HTR-8/SVneo (cell line): ENCODE results near the gene DUSP28.
A peak's percentile ranks its signal among the peaks of the same experiment; 100 is the strongest.
"Not testable (repeated sequence)": the region's sequence is repeated elsewhere in the genome, so short reads cannot be mapped to it uniquely, and the experiment has no call there.

Experiments used
- DNase-seq: peaks from one replicate; pipeline ENCODE4 v3.0.0; 2011; ENCODE audit warnings: low spot score, mixed read lengths; ENCODE audit not compliant: insufficient read length
- FAIRE-seq: peaks from 2 replicates; lab custom pipeline; 2011; peaks lifted over from hg19 to GRCh38; lab: Jason Lieb, UNC

Gene DUSP28

DNA sequence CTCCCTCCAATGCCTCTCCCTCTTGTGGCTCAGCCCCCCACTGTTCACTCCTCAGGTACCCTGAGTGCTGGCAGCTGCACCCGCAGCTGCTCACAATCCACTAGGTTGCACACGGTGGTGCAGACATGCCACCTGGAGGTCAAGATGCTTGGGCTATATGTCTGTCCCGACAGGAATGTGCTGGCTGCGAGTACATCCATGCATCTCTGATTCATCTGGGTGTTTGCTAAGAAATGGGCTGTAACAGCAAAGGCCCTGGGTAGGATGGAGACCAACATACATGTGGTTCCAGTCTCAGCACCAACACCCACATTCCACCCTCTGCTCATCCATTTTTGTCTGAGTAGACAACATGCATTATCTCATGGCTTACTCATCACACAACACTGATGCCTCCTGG, 33.6 kb upstream of the DUSP28 start:
- DNase-seq (no peak), FAIRE-seq (no peak)

DNA sequence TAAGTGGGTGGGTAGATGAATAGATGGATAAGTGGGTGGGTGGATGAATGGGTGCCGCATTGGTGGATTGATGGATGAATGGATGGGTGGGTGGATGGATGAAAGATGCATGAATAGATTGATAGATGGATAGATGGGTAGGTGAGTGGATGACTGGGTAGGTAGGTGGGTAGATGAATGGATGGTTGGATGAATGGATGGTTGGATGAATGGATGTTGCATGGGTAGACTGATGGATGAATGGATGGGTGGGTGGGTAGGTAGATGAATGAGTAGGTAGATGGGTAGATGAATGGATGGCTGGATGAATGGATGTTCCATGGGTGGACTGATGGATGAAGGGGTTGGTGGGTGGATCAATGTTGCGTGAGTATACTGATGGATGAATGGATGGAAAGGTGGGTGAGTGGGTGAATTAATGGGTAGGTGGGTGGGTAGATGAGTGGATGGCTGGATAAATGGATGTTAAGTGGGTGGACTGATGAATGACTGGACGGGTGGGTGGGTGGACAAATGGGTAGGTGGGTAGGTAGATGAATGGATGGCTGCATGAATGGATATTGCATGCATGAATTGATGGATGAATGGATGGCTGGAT, 32.9 kb upstream of the DUSP28 start:
- DNase-seq (no peak), FAIRE-seq (peak; percentile 73)

DNA sequence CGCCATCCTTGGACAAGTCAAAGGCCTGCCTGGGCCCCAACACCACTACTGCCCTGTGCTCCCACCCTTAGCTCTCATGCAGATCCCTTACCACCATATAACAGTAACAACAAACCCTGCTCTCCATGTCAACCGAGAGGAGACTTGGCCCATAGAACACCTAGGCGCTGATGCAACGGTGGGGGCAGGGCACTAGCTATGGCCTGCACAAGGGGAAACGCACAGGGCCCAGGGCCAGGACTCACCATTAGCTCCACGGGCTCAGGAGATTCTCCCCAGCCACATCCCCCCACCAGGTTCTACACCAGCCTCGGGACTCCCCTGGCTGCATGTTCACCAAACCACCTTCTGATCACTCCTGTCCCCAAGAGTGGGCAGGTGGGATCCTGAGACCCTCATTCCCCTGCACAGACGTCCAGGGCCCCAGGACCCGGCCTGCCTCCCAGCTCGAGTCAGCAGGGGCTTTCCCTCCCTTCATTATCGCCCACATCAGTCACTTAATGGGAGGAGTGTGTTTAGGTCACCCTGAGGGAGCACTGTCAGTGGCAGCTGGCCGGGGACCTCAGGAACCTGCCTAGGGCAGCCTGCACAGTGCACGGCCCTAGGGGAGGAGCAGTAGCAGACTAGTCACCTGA, 31.6 kb upstream of the DUSP28 start:
- FAIRE-seq = no peak
- DNase-seq = no peak

DNA sequence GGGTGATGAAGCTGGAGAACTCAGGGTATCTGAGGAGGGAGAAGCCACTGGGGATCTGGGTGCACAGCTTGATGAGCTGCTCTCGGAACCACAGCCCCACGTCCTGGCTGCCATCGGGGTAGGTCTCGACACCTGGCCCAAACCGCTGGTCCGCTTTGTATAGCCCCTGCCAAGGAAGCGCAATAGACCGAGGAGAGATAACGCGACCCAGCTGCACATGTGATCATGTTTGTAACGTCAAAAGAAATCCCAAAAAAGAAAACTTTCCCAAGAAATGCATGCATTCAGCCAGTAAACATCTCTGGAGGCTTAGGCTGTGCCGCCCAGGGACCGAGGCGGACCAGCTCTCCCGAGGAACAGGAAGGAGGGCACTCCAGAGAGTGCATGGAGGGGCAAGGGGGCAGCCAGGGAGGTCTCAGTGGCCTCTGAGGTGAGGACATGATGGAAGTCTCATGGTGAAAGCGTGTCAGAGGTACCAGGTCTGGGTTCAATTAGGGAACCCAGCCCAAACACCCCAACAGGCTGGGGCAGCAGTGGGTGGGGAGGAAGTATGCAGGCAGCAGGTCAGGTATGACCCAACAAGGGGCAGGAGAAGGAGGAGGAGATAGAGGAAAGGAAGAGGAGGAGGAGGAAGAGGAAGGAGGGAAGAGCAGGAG, 30.7 kb upstream of the DUSP28 start:
- FAIRE-seq = no peak
- no peak for DNase-seq

DNA sequence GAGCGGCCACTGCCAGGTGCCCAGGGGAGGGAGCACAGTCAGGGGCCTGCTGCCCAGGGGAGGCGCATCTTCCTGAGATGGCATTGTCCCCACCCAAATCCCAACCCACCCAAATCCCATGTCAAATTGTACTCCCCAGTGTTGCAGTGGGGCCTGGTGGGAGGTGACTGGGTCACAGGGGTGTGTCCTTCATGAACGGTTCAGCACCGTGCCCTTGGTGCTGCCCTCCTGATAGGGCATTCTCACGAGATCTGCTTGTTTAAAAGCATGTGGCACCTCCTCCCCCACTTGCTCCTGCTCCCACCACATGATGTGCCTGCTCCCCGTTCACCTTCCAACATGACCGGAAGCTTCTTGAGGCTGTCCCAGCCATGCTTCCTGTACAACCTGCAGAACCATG, 30.0 kb upstream of the DUSP28 start:
- FAIRE-seq (no peak), DNase-seq (no peak)

DNA sequence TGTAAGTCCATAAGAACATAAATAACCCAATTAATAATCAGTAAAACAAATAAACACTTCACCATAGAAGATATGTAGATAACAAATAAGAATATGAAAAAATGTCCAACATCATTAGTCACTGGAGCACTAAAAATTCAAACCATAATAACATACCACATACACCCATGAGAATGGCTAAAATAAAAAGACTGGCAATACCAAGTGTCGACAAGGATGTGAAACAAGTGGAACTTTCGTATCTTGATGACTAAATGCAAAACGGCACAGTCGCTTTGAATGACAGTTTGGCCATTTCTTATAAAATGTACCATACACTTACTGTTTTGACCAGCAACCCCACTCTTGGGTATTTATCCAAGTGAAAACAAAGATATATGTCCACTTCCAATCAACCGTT, 29.1 kb upstream of the DUSP28 start:
- DNase-seq (no peak), FAIRE-seq (no peak)

DNA sequence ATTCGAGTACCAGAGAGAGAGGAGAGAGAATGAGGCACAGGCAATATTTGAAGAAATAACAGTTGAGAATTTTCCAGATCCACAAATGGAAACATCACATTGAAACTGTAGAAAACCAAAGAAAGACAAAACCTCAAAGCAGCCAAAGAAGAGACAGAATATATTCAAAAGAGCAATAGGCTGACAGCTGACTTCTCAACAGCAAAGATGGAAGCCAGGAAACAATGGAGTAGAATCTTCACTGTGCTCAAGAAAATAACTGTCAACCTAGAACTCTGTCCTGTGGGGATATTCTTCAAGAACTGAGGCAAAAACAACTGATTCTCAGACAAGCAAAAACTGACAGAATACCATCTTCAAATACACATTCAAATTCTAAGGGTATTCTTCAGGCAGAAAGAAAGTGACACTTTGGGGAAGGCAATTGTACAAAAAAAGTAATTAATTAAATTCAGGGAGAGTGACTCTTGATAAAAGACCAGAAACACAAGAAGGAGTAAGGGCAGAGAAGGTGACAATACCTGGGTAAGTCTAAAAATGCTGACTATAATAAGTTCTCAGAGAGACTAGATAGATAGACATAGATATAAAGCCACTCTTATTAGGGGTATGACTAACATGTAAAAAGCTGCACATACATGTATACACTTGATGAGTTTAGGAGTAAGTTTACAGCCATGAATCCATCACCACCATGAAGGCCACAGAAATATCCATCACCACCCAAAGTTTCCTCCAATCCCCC, 28.0 kb upstream of the DUSP28 start:
- FAIRE-seq (no peak), DNase-seq (no peak)

DNA sequence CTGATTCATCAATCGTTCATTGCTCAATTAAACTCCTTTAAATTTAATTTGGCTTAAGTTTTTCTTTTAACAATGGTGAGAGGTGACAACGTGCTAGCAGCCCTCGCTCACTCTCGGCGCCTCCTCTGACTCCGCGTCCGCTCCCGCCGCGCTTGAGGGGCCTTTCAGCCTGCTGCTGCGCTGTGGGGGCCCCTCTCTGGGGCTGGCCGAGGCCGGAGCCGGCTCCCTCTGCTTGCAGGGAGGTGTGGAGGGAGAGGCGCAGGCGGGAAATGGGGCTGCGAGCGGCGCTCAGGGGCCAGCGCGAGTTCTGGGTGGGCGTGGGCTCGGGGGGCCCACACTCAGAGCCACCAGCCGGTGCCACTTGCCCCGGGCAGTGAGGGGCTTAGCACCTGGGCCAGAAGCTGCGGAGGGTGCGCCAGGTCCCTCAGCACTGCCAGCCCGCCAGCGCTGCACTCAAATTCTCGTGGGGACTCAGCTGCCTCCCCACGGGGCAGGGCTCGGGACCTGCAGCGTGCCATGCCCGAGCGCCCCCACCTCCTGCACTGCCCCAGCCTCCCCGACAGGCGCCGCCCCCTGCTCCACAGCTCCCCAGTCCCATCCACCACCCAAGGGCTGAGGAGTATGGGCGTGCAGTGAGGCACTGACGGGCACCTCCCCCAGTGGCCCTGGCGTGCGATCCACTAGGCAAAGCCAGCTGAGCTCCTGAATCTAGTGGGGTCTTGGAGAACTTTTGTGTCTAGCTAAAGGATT, 22.0 kb upstream of the DUSP28 start:
- FAIRE-seq (no peak), DNase-seq (no peak)

DNA sequence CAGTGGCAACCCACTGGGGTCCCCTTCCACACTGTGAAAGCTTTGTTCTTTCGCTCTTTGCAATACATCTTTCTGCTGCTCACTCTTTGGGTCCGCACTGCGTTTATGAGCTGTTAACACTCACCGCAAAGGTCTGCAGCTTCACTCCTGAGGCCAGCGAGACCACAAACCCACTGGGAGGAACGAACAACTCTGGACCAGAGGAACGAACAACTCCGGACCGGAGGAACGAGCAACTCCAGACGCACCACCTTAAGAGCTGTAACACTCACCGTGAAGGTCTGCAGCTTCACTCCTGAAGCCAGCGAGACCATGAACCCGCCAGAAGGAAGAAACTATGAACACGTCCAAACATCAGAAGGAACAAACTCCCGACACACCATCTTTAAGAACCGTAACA, 21.1 kb upstream of the DUSP28 start:
- not testable (repeated sequence) for FAIRE-seq, DNase-seq

DNA sequence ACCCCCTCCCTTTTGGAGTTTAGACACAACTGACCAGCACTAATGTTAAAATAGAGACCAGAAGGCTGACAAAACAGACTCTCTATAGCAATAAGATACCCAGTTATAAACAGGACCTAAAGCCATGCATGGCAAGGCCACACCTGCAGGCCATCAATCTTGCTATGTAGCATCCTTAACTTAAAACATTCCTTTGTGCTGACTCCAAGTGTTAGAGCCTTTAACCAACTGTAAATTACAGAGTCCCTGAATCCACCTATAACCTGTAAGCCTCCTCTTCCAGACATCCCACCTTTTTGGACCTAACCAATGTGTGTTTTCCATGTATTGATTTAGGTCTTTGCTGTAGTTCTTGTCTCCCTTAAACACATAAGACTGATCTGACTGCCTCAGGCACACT, 20.3 kb upstream of the DUSP28 start:
- no peak for FAIRE-seq

DNA sequence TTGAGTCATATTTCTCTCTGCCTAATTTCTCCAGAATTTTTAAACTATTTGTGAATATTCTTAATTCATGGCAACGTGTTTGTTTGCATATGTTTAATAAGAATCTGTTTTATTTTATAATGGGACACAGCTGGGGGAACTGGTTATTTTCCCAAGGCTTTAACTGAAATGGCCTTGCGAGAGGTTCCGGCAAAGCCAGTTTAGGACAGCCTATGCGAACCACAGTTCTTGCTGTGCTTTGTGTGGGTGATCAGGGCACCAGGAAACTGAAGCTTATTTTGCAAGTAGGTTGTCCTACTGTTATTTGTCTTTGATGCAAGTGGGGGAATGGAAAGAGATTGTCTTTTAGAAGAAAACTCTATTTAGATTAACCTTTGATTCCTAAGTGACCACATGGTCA, 8.9 kb upstream of the DUSP28 start:
- FAIRE-seq = no peak
- no peak for DNase-seq

More for the DNA sequence above, 20.3 kb upstream of the DUSP28 start:
- DNase-seq = no peak

DNA sequence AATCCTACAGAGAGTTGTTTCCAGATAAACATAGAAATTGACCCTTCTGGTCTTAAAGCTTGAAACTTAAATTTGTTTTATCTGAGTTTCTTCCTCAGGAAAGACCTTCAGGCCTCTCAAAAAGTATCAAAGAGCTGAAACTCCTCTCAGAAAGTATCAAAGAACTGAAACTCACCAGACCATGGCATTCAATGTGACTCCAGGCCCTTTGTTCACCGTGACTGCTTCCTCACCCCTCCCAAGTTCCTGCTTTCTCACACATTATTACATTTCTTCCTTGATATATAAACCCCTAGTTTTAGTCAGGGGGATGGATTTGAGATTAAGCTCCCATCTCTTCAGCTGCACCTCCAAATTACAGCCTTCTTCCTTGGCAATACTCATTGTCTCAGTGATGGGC, 8.3 kb upstream of the DUSP28 start:
- no peak for FAIRE-seq
- no peak for DNase-seq

DNA sequence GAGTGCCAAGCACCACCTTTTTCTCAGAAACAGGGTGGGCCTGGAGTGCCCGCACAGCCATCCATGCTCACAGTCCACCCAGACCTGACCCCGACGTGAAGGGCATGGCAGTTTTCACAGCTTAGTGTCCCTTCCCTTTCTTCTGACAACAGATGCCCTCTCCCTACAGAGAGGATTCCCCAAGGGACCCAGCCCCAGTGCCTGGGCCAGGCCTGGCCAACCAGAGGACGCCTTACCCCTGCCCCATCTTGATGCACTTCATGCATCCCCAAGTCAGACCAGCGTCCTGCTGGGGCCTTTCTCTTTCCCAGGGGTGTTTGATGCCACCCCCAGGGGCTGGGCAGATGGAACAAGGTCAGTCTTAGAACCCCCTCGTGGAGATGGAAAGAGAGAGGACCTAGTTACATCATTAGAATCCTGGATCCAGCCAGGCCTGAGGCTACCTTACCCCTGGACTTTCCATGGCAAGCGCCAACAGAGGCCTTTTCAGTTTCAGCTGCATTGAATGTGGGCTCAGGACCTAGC, 6.1 kb upstream of the DUSP28 start:
- DNase-seq (no peak), FAIRE-seq (no peak)

DNA sequence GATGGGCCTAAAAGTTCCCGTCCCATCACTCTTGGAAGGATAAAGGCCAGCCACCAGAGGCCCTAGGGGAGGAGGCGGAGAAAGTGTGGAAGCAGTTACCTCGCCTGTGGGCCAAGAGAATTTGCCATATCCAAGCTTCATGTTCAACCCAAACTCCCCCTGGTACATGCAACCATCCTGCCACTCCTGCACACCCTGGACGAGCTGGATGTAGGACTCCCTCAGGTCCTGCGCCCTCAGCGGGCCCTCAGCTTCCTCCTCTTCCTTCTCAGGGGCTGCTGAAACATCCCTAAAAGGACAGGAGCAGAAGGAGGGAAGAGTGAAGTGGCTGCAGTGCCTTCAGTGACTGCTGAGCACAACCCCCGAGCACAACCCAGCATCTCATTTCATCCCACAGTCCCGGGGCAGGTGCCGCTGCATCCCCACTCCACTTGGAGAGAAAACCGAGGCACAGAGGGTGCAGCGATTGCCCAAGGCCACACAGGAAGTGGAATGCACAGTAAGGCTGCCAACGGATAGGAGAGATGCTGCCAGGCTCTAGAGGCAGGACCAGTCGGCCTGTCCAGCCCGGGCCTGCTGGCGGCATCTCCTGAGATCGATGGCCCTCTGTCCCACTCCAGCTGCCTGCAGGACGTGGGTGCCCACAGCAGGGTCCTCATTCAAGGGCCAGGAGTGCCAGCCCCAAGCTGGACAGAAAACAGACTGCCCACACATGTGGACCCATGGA, 5.2 kb upstream of the DUSP28 start:
- no peak for DNase-seq
- no peak for FAIRE-seq

DNA sequence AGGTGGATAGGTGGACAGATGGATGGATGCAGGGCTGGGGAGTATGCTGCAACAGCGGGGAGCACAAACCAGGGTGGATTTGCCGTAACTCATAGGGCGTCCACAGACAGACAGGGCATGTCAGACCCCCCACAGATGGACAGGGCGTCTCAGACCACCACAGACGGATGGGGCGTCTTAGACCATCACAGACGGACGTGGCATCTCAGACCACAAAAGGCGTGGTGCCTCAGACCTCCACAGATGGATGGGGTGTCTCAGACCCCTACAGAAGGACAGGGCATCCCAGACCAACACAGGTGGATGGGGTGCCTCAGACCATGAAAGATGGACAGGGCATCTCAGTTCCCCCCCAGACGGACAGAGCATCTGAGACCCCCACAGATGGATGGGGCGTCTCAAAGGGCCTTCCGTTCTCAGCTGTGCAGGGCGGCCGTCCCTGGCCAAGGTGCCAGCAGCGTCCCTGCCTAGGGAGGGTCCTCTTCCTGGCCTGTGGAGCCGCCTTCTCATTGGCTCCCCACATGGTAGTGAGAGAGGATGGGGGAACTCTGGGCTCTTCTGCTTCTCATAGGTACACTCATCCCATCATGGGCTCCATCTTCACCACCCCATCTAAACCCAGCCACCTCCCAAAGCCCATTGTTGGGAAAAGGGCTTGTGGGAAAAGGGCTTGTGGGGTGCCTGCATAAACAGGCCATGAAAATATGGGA, 4.5 kb upstream of the DUSP28 start:
- FAIRE-seq = no peak
- DNase-seq = no peak

DNA sequence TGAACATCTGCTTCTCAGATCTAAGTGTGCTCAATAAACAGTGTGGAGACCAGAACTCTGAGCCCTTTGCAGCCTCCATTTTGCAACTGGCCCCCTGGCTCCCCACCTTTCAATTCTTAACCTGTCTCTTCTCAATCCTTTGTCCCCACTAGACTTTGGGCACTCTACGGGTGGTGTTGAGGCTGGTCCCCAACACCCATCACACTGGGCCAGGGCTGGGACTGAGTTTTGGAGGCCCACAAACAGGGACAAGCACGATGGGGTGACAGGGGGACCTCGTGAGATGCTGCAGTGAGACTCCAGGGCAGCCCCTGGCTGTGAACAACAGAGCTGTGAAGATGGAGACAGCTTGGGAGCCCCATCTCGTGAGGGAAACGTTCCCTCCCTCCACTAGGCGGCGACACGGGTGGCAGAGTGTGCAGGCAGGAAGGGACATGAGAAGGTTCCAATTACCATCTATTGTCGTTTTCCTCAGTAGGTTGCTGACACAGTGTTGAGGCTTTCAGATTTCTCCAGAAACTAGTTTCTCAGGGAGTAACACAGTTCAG, 3.5 kb upstream of the DUSP28 start:
- FAIRE-seq (no peak), DNase-seq (peak; percentile 40)

DNA sequence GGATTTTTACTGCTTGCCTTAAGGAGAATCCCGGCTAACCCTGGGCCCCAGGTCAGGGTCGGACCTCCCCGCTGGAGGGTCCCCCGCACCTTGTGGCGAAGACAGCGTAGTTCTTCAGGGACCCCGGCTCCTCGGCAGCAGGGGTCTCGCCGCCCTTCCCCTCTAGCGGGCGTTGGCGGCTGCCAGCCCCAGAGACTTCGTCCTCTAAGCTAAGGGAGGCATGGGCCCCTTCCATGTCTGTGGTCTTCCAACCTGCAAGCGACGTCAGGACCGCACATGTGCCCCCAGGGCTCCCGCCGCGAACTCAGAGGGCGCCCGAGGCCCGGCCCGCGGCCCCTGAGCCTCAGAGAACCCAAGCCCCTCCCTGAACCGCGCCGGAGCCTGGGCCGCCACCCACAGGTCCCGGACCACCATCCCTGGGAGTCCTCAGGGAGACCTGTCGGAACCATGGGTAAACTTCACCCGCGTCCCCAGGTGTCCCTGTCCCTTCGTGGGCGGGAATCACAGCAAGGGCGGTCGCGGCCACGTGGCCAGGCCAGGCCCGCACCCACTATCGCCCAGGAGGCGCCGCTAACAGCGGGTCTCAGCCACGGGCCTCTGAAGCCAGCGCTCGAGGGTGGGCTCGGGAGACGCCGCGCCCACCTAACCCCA, 2.9 kb upstream of the DUSP28 start:
- FAIRE-seq (no peak), DNase-seq (no peak)

DNA sequence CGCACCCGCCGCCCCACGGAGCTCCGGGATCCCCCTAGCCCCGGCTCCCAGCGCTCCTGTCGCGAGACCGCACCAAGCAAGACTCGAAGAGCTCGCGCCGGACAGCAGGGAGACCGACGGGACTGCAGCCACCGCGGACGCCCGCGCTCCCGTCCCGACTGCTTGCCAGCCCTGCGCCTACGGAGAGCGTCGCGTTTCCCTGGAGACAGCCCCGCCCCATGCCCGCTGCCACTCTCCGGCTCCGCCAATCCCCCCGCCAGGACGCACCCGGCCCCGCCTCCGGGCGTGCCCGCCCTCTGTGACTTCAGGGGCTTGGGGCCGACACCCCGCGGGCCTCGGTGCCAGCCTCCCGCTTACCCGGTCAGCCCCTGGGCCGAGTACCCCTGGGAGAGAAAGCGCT, 2.3 kb upstream of the DUSP28 start, which contains the start of gene ANKMY1:
Gene ANKMY1 (minus strand): TSS at position 181 of the 400 bp plus-strand sequence. CDS start 653 bp downstream, outside the sequence.
- DNase-seq (no peak), FAIRE-seq (no peak)
